Calu3 (cell line): ENCODE measurements around the gene KCTD13. TPM values are rescaled to one million over a fixed set of nuclear protein-coding genes. Genes with fewer than 3 reads are reported as not detected.

ENCODE experiments used
- BruUV-seq: library from RNA; stranded (reverse); fragments of 400-500 nt; replicated peaks from 2 replicates; lab custom pipeline; 2021; lab: Mats Ljungman, UMichigan
- CTCF ChIA-PET: fragments of 300-600 bp; sonication (Branson Sonifier 250); formaldehyde crosslinking; loops from one replicate; lab custom pipeline; 2022; ENCODE audit warnings: antibody characterized with exemption; lab: Charles Lee
- DNase-seq: peaks from one replicate; pipeline ENCODE4 v3.0.0; 2022
- H3K27ac Mint-ChIP-seq: one replicate; pipeline ENCODE4 v1.8.0; 2022; ENCODE audit warnings: mixed read lengths; ENCODE audit not compliant: unreplicated experiment
- H3K27me3 Mint-ChIP-seq: one replicate; pipeline ENCODE4 v1.8.0; 2022; ENCODE audit warnings: mixed read lengths; ENCODE audit not compliant: unreplicated experiment
- H3K36me3 Mint-ChIP-seq: one replicate; pipeline ENCODE4 v1.8.0; 2022; ENCODE audit warnings: mild to moderate bottlenecking, moderate library complexity, mixed read lengths; ENCODE audit not compliant: insufficient read depth, unreplicated experiment
- H3K4me1 Mint-ChIP-seq: one replicate; pipeline ENCODE4 v1.8.0; 2022; ENCODE audit warnings: mild to moderate bottlenecking, low read depth, mixed read lengths; ENCODE audit not compliant: unreplicated experiment
- H3K4me3 Mint-ChIP-seq: one replicate; pipeline ENCODE4 v1.8.0; 2022; ENCODE audit warnings: mild to moderate bottlenecking, low read depth, moderate library complexity, mixed read lengths; ENCODE audit not compliant: unreplicated experiment
- H3K9me3 Mint-ChIP-seq: one replicate; pipeline ENCODE4 v1.8.0; 2022; ENCODE audit warnings: low read depth, mixed read lengths; ENCODE audit not compliant: unreplicated experiment
- intact Hi-C: fragments of 100-400 bp; cut with micrococcal nuclease; formaldehyde crosslinking; loops from one replicate; pipeline ENCODE4 v1.10.0; 2022; ENCODE audit not compliant: unreplicated experiment
- total RNA-seq: library from RNA; stranded (reverse); gene quantifications from 2 replicates; pipeline ENCODE4 v1.2.3, GENCODE V29; 2022
- TF ChIP-seq, protein P1 (sequence below): fragments of 200-600 bp; IDR thresholded peaks from one replicate; pipeline ENCODE4 v1.8.0; 2022; ENCODE audit warnings: antibody characterized with exemption; ENCODE audit not compliant: unreplicated experiment

The KCTD13 gene
- total RNA-seq, 1 experiment from 2014 or later = 55.8 TPM

DNA sequence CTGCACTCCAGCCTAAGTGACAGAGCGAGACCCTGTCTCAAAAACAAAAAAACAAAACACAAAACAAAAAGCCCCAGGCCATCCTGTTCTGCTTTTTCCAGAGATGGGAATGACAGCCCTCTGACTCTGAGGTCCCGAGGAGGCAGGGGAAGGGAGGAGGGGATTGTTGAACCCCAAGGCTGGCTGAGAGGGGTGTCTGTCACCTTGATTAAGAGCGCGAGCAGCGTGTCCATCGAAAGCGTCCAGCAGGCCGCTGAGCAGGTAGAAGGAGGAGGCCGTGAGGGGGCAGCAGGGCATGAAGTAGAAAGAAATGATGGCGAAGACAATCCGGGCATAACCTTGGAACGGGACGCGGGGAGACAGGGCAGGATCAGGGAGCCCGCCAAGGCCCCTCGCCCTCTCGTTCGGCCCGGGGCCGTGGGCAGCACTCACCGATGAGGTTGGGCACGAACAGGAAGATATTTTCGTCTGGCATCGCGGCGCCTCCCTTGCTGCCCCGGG, 63.6 kb downstream of the KCTD13 start:
- TF ChIP-seq, protein P1, sequence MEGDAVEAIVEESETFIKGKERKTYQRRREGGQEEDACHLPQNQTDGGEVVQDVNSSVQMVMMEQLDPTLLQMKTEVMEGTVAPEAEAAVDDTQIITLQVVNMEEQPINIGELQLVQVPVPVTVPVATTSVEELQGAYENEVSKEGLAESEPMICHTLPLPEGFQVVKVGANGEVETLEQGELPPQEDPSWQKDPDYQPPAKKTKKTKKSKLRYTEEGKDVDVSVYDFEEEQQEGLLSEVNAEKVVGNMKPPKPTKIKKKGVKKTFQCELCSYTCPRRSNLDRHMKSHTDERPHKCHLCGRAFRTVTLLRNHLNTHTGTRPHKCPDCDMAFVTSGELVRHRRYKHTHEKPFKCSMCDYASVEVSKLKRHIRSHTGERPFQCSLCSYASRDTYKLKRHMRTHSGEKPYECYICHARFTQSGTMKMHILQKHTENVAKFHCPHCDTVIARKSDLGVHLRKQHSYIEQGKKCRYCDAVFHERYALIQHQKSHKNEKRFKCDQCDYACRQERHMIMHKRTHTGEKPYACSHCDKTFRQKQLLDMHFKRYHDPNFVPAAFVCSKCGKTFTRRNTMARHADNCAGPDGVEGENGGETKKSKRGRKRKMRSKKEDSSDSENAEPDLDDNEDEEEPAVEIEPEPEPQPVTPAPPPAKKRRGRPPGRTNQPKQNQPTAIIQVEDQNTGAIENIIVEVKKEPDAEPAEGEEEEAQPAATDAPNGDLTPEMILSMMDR = no peak
- Mint-ChIP-seq H3K9me3 (no peaks in the 10 kb centered on the region), H3K27me3 (peaks cover 2% of the 10 kb centered on the region), H3K4me3 (peak overlapping the region; percentile 89), H3K36me3 (peaks cover 31% of the 10 kb centered on the region), H3K27ac (peak overlapping the region; percentile 99), H3K4me1 (peaks cover 7% of the 10 kb centered on the region)
- CTCF ChIA-PET = interaction anchor here (0.6 kb wide), 1 partner anchor 467 kb away, joined by 3 read pairs; no protein-coding TSS in a partner anchor
- BruUV-seq = no TSS peak
- peak; percentile 62 for DNase-seq
- intact Hi-C loops = loop anchor here (2.0 to 5.0 kb wide), 4 partner anchors 35 to 158 kb away; partner anchors contain the start of genes MVP and SEZ6L2

DNA sequence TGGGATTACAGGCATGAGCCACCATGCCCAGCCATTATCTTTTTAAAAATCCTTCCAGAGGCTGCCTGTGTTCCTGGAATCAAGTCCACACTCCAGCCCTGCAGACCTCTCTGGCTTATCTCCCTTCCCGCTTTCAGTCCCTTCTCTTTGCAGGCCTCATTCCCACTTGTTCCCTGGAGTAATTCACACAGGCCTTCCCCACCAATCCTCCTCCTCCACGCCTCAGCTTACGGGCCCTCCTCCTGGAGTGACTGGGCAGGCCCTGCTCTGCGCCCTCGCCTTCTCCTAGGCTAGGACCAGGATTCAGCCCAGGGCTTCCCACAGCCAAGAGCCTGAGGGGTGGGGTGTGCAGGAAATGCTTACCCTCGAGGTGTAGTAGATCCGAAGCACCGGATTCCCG, 65.8 kb downstream of the KCTD13 start:
- TF ChIP-seq, protein P1 = no peak
- H3K27me3 Mint-ChIP-seq = no peaks in the 10 kb centered on the region
- intact Hi-C loops = loop anchor here (5.0 kb wide), 3 partner anchors 37 to 147 kb away; partner anchors contain the start of genes MVP and SEZ6L2
- H3K36me3 Mint-ChIP-seq = peaks cover 31% of the 10 kb centered on the region
- BruUV-seq = no TSS peak
- peaks cover 7% of the 10 kb centered on the region for H3K4me1 Mint-ChIP-seq
- no peaks in the 10 kb centered on the region for H3K9me3 Mint-ChIP-seq
- CTCF ChIA-PET = interaction anchor here (0.6 kb wide), 2 partner anchors 15 to 181 kb away, joined by 5 to 7 read pairs; no protein-coding TSS in a partner anchor
- no peak overlapping the region for H3K27ac Mint-ChIP-seq
- no peak overlapping the region for H3K4me3 Mint-ChIP-seq
- no peak for DNase-seq

DNA sequence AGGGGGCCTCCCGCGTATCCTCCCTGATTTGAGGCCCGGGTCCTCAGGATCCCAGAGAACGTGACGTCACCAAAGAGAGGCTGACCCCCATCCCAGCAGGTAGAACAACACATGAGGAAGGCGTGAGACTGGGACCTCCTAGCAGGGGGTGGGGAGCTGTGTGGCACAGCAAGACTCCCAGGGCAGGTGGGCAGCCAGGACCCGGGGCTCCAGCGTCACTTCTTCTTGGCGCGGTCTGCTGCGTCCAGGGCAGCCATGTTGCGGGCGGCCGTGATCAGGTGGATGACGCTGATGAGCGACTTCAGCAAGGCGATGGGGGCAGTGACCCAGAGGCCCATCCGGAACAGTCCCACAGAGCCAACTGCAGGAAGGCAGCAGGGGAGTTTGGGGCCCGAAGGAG, 67.1 kb downstream of the KCTD13 start:
- no peak overlapping the region for H3K4me3 Mint-ChIP-seq
- H3K27ac Mint-ChIP-seq = no peak overlapping the region

DNA sequence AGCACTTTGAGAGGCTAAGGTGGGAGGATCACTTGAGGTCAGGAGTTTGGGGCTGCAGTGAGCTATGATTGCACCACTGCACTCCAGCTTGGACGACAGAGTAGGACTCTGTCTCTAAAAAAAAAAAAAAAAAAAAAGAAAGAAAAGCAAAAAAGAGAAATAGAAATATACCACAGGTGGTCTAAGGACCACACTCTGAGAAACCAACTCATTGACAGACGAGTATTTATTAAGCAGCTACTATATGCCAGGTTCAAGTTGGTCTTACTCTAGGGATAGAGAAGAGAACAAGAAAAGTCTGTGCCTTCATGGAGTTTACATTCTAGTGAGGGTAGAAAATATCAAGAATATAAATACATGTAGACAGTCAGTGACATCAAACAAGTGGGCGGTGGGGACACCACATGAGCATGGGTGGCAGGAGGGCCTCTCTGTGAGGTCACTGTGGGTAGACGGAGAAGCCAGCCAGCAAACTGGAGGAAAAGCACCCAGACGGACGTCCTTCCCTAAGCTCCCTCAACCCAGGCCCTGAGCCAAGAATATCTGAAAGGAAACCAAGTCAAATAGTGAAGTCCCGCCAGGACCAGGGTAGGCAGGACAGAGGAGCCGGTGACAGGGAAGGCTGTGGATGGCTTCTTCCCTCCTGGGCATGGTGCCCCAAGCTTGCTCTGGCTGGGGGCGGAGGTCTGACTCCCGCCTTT, 67.7 kb downstream of the KCTD13 start:
- DNase-seq = no peak
- Mint-ChIP-seq H3K27me3 (no peaks in the 10 kb centered on the region), H3K9me3 (no peaks in the 10 kb centered on the region), H3K4me3 (no peak overlapping the region), H3K4me1 (peaks cover 7% of the 10 kb centered on the region), H3K27ac (no peak overlapping the region), H3K36me3 (peaks cover 33% of the 10 kb centered on the region)
- TSS peak; percentile 24 for BruUV-seq
- TF ChIP-seq, protein P1 = no peak
- intact Hi-C loops = no loop called here
- CTCF ChIA-PET = interaction anchor here (0.6 to 1.0 kb wide), 2 partner anchors 10 to 75 kb away, joined by 3 to 4 read pairs; no protein-coding TSS in a partner anchor

More for the DNA sequence above, 67.1 kb downstream of the KCTD13 start:
- H3K4me1 Mint-ChIP-seq = peaks cover 7% of the 10 kb centered on the region
- H3K36me3 Mint-ChIP-seq = peaks cover 32% of the 10 kb centered on the region
- no peak for DNase-seq
- no peaks in the 10 kb centered on the region for H3K9me3 Mint-ChIP-seq
- no peaks in the 10 kb centered on the region for H3K27me3 Mint-ChIP-seq
- no TSS peak for BruUV-seq
- intact Hi-C loops = no loop called here
- CTCF ChIA-PET = no interaction called here
- TF ChIP-seq, protein P1 = no peak
